HG02970 (cell line): ENCODE data around the gene PC.
"Not testable (repeated sequence)": the region's sequence is repeated elsewhere in the genome, so short reads cannot be mapped to it uniquely, and the experiment has no call there.

Source experiments
- ATAC-seq: cut with Tn5 transposase; IDR thresholded peaks from one replicate; pipeline ENCODE4 v1.9.1; 2021; ENCODE audit warnings: mild to moderate bottlenecking, moderate library complexity, moderate number of reproducible peaks; ENCODE audit not compliant: unreplicated experiment, low FRiP score

The PC gene

DNA sequence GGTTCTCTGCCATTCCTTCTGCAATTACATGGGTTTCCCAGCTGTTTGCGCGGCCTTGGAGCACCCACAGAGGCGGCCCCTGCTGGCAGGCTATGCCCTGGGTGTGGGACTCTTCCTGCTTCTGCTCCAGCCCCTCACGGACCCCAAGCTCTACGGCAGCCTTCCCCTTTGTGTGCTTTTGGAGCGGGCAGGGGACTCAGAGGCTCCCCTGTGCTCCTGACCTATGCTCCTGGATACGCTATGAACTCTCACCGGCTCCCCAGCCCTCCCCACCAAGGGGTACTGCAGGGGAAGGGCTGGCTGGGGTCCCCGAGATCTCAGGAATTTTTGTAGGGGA is 112.3 kb downstream of the PC start:
- no peak for ATAC-seq

DNA sequence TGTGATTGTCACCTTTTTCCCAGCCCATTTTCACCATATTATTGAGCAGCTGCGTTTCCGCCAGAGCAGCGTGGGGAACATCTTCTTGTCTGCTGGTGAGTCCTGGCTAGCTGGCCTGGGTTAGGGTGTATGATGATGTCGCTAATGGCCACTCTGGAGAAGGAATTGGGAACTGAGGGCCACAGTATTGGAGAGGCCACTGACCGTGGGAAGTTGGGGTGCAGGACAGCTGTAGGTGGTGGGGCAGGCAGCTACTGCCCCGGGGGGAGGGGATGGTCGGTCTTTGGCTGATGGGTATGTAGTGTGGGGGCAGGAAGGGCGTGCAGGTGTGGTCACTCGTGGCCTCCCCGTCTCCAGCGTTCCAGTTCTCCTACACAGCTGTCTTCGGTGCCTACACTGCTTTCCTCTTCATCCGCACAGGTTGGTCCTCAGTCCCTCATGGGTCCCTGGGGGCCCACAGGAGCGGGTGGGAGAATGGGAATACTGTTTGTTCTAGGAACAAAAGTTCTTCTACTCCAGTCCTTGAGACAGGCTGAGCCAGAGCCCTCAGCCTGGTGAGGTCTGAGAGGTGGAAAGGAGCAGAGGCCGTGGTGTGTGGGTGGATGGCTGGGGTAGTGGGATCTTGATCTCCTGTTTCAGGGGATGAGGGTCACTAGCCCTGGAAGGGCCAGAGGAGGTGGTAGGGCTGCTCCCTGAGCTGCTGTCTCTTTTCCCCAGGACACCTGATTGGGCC is 112.9 kb downstream of the PC start:
- ATAC-seq: no peak

DNA sequence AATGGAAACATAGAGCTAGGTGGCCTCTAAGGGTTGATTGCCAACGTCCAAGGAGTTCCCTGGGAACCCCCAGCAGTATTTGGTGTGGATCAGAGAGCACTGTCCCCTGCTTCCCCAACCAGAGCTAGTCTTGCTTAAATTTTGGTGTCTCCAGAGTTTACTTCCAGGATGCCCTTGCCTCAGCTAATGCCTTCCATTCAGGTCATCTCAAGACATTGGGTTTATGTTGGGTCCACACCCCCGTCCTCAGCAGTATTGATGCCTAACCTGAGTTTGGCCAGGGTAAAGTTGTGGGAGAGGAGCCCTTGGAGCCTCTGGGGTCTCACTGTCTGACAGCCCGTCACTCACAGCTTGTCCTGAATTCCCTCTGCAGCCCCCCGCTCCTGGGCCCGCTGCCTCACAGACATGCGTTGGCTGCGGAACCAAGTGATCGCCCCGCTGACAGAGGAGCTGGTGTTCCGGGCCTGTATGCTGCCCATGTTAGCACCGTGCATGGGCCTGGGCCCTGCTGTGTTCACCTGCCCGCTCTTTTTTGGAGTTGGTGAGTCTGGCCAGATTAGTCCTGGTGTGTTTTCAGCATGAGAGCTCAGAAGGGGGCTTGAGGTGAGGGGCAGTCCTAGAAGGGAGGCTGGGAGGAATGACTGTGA is 113.6 kb downstream of the PC start:
- no peak for ATAC-seq

DNA sequence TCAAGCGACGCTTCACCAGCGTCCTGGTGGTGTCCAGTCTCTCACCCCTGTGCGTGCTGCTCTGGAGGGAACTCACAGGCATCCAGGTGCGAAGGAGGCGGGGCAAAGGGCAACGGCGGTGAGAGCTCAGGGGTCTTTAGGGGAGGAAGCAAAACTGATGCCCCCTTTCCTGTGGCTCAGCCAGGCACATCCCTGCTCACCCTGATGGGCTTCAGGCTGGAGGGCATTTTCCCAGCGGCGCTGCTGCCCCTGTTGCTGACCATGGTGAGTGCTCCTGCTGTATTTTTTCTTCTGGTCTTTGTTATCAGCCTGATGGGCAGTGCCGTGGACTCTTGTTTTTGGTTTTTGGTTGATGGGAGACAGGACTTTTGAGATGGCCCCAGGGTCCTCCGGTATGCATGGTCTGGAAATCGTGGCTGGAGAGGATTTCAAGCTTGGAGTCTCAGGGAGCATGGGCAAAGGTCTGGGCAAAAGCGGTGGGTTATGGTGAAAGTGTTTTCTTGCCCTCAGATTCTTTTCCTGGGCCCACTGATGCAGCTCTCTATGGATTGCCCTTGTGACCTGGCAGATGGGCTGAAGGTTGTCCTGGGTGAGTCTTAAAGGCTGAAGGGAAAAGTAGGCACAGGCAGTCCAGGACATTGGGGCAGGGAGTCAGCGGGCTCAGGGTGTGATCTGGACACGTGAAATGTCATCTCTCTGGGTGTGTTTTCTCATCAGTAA is 114.2 kb downstream of the PC start:
- ATAC-seq: no peak

DNA sequence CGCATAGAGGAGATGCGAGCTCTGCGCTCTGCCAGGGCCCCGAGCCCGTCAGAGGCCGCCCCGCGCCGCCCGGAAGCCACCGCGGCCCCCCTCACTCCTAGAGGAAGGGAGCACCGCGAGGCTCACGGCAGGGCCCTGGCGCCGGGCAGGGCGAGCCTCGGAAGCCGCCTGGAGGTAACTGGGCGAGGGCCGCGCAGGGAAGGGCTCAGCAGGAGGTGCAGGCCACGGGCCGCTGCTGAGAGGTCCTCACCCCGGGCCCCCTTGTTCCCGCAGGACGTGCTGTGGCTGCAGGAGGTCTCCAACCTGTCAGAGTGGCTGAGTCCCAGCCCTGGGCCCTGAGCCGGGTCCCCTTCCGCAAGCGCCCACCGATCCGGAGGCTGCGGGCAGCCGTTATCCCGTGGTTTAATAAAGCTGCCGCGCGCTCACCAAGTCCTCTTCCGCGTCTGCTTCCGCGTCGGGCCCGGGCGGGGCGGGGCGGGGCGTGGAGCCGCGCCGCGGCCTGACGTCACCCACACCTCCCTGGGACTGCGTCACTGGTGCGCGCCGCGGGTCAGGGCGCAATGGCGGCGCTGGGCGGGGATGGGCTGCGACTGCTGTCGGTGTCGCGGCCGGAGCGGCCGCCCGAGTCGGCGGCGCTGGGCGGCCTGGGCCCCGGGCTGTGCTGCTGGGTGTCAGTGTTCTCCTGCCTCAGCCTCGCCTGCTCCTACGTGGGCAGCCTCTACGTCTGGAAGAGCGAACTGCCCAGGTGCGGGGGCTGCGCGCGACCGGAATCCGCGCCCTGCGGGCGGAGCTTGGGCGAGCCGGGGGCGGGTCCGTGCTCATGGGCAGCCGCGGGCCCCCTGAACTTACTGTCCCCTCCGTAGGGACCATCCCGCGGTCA is 115.0 kb downstream of the PC start, which contains the start of gene RCE1:
TSS of gene RCE1 (plus strand) at position 546 of the 880 bp plus-strand sequence. CDS start at position 561, 15 bp downstream.
- ATAC-seq: peak; percentile 86

DNA sequence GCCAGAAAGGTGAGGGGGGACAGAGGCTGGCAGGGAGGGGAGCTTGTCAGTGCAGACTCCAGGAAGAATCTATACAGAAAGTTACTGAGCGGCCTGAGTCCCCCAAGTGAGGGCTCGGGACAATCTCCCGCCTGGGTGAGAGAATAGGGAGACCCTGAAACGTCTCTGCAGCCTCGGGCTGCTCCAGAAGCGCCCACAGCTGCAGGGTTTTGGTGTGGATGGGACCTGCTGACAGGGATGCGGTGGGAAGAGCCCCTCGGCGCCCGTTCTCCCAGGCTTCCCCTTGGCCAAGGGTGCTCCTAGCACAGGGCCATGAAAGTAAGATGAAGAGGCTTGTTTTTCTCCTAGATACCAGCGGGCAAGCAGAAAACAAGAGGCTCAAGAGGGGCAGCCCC is 115.7 kb downstream of the PC start:
- no peak for ATAC-seq

DNA sequence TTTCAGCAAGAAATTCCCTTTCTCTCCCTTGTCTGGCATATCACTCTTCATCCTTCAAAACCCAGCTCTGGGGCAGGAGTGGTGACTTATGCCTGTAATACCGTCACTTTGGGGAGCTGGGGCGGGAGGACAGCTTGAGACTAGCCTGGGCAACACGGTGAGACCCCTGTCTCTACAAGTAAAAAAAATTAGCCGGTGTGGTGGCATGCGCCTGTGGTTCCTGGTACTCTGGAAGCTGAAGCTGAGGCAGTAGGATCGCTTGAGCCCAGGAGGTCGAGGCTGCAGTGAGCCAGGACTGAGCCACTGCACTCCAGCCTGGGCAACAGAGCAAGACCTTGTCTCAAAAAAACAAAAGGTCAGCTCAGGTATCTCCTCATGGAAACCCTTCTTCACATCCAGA is 116.3 kb downstream of the PC start:
- no peak for ATAC-seq

DNA sequence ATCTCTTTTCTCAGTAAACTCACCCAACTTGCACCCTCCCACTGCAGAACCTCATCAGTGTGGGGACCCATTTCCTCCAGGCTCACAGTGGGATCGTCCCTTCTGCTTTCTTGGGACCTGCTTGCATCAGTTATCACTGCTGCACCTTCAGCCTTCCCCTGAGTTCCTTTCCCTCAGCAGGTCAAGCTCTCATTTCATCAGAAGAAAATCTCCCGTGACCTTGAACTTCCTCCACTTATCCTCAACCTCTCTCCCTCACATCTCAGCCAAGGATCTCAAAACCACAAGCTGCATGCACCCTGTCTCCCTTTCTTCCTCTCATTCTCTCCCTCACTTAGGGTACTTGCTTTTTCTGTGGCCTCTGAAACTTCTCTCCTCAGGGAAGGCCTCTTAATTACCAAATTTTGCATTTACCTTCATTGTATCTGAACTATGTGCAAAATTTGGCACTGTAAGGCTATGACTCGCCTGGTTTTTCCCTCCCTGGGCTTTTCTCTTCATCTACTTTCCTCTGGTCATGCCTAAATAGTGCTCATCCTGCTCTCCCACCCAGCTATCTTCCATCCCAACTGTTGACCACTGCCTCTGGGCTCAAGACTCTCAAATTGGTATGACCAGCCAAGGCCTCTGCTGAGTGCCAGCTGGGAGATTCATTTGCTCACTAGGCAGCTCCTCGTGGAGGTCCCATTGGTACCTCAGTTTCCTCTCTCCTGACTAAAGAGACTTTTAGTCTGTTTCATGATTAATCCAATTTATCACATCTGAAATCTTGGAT is 117.7 kb downstream of the PC start:
- ATAC-seq: no peak

DNA sequence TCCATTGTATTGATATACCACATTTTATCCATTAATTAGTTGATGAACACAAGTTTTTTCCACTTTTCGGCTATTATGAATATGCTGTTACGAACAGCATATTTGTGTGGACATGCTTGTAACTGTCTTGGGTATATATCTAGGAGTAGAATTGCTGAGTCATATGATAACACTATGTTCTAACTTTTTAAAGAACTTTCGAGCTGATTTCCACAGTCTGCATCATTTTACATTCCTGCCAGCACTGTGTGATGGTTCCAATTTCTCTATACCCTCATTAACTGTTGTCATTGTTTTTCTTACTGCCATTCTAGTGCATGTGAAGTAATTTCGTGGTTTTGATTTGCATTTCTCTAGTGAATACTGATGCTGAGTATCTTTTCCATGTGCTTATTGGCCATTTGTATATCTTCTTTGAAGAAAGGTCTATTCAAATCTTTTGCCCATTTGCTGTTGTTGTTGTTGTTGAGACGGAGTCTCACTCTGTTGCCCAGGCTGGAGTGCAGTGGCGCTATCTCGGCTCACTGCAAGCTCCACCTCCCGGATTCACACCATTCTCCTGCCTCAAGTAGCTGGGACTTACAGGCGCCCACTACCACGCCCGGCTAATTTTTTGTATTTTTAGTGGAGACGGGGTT is 122.3 kb downstream of the PC start:
- no peak for ATAC-seq

DNA sequence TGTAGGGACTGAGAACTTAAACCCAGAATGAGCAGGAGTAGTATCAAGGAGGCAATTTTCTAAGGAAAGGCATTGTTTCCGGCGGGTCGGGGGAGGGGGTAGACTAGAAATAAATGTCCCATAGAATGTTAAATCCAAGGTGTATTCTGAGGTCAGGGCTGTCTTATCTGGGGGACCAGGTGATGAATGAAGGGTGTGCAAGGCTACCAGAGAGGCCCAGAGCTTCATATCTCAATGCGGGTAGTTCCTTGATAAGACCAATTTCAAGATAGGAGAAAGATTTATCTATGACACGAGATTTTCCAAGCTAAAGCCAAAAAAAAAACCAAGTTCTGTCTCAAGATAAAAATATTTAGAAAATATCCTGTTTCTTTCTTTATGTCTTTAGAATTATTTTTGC is 123.2 kb downstream of the PC start:
- ATAC-seq: no peak

DNA sequence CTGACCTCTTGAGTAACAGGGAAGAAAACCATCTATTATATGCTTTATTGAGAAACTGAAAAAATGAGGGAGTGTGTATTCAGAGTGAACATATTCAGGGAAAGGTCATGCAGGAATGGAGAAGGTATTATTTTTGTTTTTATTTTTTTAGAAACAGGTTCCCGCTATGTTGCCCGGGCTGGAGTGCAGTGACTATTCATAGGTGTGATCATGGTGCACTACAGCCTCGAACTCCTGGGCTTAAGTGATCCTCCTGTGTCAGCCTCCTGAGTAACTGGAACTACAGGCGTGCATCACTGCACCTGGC is 123.7 kb downstream of the PC start:
- no peak for ATAC-seq

DNA sequence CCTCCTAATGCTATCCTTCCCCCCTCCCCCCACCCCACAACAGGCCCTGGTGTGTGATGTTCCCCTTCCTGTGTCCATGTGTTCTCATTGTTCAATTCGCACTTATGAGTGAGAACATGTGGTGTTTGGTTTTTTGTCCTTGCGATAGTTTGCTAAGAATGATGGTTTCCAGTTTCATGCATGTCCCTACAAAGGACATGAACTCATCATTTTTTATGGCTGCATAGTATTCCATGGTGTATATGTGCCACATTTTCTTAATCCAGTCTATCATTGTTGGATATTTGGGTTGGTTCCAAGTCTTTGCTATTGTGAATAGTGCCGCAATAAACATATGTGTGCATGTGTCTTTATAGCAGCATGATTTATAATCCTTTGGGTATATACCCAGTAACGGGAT is 133.6 kb downstream of the PC start:
- not testable (repeated sequence) for ATAC-seq

DNA sequence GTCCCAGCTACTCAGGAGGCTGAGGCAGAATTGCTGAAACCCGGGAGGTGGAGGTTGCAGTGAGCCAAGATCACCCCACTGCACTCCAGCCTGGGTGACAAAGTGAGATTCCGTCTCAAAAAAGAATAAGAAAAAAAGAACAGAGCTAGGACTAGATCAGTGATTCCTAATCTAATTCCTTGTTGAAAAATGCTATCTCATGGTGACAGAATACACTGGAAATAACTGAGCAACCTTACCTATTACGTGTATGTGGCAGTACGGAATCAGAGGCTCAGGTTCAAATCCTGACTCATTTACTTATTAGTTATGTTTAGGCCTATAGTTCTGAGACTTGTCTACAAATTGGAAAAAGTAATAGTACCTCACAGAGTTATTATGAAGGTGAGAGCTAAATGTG is 134.5 kb downstream of the PC start:
- ATAC-seq: no peak

DNA sequence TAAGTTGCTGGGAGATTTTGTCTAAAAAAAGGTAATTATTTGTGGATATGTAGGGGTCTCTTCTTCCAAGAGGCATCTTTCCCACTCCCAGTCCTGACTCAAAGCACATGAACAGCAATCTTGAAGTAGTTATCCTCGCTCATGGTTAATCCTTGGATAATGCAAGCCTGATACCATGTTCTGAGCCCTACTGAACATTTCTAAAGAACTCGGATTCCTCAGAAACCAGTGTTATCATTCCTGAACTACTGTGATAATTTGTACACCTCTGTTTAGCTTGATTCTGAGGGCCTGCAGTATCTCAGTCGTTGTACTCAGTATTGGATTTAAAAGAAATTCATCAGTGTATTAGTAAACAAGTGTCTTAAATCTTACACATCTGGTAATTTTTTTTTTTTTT is 137.3 kb downstream of the PC start:
- no peak for ATAC-seq

DNA sequence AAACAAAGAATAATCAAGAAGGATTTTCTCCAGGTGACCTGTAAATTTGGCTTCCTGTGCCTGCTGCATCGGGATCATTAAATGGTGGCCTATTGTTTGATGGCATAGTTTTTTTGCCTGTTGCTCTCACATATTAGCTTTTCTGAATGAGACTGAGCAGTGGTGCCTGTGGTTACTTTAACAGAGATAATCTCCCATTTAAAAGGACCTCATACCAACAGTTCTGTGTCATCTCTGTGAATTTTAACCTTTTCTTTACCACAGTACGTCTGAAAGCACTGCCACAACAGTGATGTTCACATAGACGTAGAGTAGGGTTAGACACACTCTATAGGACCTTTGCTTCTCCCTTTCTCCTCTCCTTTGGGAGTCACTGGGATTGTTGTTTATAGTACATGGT is 137.8 kb downstream of the PC start:
- ATAC-seq: no peak

DNA sequence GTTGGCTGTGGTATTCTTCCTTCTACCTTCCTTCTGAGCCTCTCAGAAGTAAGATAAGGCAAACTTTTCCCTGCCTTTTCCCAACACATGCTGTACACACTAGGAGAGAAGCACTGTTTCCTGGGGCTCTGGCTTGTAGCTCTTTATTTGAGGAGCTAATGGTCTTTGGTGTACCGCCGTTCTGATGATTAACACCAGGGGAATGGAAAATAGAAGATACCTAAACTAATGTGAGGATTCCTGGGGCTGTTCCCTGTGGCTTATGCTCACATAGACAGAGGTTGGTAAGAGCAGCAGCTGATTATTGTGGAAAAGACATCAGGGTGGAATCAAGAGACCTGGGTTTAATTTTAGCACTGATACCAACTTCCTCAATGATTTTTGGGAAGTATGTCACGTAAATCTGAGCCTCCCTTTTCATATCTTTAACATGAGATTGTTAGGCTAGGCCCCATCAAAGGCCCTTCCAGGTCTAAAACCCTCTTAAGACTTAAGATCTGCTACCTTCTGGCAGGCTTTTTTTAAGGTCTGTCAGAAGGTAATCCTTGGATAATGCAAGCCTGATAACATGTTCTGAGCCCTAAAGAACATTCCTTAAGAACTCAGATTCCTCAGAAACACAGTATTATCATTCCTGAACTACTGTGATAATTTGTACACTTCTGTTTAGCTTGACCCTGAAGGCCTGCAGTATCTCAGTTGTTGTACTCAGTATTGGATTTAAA is 139.8 kb downstream of the PC start:
- ATAC-seq: no peak

DNA sequence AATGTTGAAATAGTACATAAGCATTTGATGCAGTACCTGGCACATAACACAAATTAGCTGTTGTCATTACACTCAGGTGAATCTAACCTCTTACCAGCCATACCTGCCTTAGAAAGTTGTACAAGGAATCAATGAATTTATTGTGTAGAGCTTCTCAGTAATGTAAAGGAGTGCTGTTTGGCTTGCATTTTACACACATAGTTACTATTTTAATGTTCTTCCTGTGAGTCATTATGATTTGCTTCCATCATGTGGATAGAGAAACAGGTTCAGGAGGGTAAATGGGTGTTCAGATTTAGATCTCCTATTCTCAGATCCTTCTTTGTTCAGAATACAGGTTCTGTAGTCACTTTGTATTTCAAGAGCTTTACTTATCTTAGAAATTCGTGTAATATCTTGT is 142.5 kb downstream of the PC start:
- ATAC-seq: no peak

DNA sequence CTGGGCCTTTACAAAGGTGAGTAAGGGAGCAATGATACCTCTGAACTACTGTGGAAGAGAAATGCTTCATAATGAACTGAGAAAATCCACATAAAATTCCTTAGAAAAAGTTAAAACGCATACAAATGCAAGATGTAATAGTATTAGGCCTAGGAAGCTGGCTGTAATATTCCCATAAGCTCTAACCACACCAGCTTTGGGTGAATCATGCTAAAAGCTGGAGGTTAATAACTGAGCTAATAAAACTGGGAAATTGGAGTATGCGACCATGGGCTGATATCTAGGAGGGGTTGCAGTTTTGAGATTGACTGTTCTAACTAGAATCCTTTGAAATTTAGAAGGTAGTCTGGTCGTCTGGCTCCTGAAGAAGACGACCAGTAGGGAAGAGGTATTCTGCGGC is 143.5 kb downstream of the PC start:
- no peak for ATAC-seq

DNA sequence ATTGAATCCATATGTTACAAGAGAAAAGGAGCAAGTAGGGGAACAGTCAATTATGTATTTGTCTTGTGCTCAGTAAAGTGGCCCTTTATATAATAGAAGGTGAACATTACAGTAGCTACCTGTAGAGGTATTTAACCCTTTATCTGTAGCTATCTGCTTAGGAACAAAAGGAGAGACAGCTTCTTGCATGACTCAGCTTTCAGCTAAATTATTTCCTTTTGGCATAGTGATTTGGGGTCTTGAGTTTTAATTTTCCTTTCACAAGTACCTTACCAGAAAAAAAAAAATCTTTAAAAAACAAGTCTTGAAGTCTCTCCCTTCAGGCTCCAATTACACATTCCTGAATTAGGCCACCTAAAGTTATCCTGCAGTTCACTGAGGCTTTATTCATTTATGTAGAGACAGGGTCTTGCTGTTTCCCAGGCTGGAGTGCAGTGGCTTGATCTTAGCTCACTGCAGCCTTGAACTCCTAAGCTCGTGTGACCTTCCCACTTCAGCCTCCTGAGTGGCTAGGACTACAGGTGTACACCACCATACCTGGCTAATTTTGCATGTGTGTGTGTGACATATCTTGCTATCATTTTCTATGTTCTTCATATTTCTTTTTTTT is 147.5 kb downstream of the PC start:
- no peak for ATAC-seq
